HS-5 (cell line): ENCODE measurements around the gene DRAP1.
A peak's percentile ranks its signal among the peaks of the same experiment; 100 is the strongest.

ENCODE experiments used
- DNase-seq: peaks from one replicate; pipeline ENCODE4 v3.0.0-alpha.2; 2012; ENCODE audit warnings: low read depth

The DRAP1 gene

GRCh38 chr11:65919141-65919572, at the start of gene DRAP1:
Gene DRAP1, plus strand, starts transcription at chr11:65919426. Its CDS starts 76 bp downstream, at chr11:65919502.
- peak; percentile 65 for DNase-seq

GRCh38 chr11:65869643-65870306, 49.5 kb upstream of the DRAP1 start:
- DNase-seq, result no peak

- no peak for DNase-seq
Observed at GRCh38 chr11:65870307-65870658, 48.9 kb upstream of the DRAP1 start.

- no peak for DNase-seq
Observed at GRCh38 chr11:65870706-65871681, 48.2 kb upstream of the DRAP1 start.

GRCh38 chr11:65871811-65872548, 47.2 kb upstream of the DRAP1 start:
- DNase-seq, result no peak

- DNase-seq, result no peak
Observed at GRCh38 chr11:65872586-65873317, 46.5 kb upstream of the DRAP1 start, which contains the start of gene EFEMP2. Gene EFEMP2, minus strand, starts transcription at chr11:65872800. Its CDS starts 446 bp downstream, at chr11:65872354.

GRCh38 chr11:65873318-65874156, 45.7 kb upstream of the DRAP1 start:
- peak; percentile 66 for DNase-seq

- no peak for DNase-seq
Observed at GRCh38 chr11:65879617-65880016, 39.6 kb upstream of the DRAP1 start, which contains the start of gene CTSW. Gene CTSW, plus strand, starts transcription at chr11:65879837. Its CDS starts 18 bp downstream, at chr11:65879855.

GRCh38 chr11:65880027-65880426, 39.2 kb upstream of the DRAP1 start:
- no peak for DNase-seq

GRCh38 chr11:65880844-65881421, 38.3 kb upstream of the DRAP1 start:
- no peak for DNase-seq

- no peak for DNase-seq
Observed at GRCh38 chr11:65882120-65883057, 36.8 kb upstream of the DRAP1 start.

- no peak for DNase-seq
Observed at GRCh38 chr11:65883058-65883761, 36.0 kb upstream of the DRAP1 start.

- no peak for DNase-seq
Observed at GRCh38 chr11:65883786-65884715, 35.2 kb upstream of the DRAP1 start.

GRCh38 chr11:65884716-65885092, 34.5 kb upstream of the DRAP1 start:
- DNase-seq, result no peak

GRCh38 chr11:65885231-65885630, 34.0 kb upstream of the DRAP1 start:
- DNase-seq, result no peak

- no peak for DNase-seq
Observed at GRCh38 chr11:65885808-65886536, 33.3 kb upstream of the DRAP1 start.
